ENCODE measurements around the gene FHAD1.
"Not testable (repeated sequence)": the region's sequence is repeated elsewhere in the genome, so short reads cannot be mapped to it uniquely, and the experiment has no call there.

The FHAD1 gene

GRCh38 chr1:15424981-15425380, 178.0 kb downstream of the FHAD1 start:
- H3K27me3 Mint-ChIP-seq (ENCODE audit: low read depth, poor library complexity): no peaks in the 10 kb centered on the region
- no peak overlapping the region for H3K4me3 Mint-ChIP-seq
- H3K27ac Mint-ChIP-seq: peak overlapping the region; percentile 81
- no peak for DNase-seq
- peaks cover 12% of the 10 kb centered on the region for H3K9me3 Mint-ChIP-seq
- TF ChIP-seq CTCF (IDR thresholded peaks at IDR 0.05): no peak
- H3K4me1 Mint-ChIP-seq: peaks cover 27% of the 10 kb centered on the region
- peaks cover 7% of the 10 kb centered on the region for H3K36me3 Mint-ChIP-seq (ENCODE audit: low read depth)

GRCh38 chr1:15425521-15425920, 178.5 kb downstream of the FHAD1 start:
- H3K4me3 Mint-ChIP-seq: no peak overlapping the region
- H3K27me3 Mint-ChIP-seq (ENCODE audit: low read depth, poor library complexity): no peaks in the 10 kb centered on the region
- peaks cover 12% of the 10 kb centered on the region for H3K9me3 Mint-ChIP-seq
- H3K4me1 Mint-ChIP-seq: peaks cover 27% of the 10 kb centered on the region
- H3K36me3 Mint-ChIP-seq (ENCODE audit: low read depth): peaks cover 5% of the 10 kb centered on the region
- H3K27ac Mint-ChIP-seq: no peak overlapping the region
- no peak for DNase-seq
- no peak for TF ChIP-seq CTCF (IDR thresholded peaks at IDR 0.05)

- Mint-ChIP-seq H3K27me3 (ENCODE audit: low read depth, poor library complexity) (no peaks in the 10 kb centered on the region), H3K36me3 (ENCODE audit: low read depth) (peaks cover 2% of the 10 kb centered on the region), H3K4me1 (peaks cover 27% of the 10 kb centered on the region), H3K27ac (peak overlapping the region; percentile 71), H3K4me3 (no peak overlapping the region), H3K9me3 (peaks cover 9% of the 10 kb centered on the region)
- DNase-seq: no peak
- TF ChIP-seq CTCF (IDR thresholded peaks at IDR 0.05): no peak
Observed at GRCh38 chr1:15425958-15426357, 178.9 kb downstream of the FHAD1 start.

GRCh38 chr1:15426492-15427279, 179.7 kb downstream of the FHAD1 start:
- H3K9me3 Mint-ChIP-seq: peaks cover 1% of the 10 kb centered on the region
- H3K27me3 Mint-ChIP-seq (ENCODE audit: low read depth, poor library complexity): no peaks in the 10 kb centered on the region
- DNase-seq: no peak
- no peaks in the 10 kb centered on the region for H3K36me3 Mint-ChIP-seq (ENCODE audit: low read depth)
- no peak for TF ChIP-seq CTCF (IDR thresholded peaks at IDR 0.05)
- peak overlapping the region; percentile 71 for H3K27ac Mint-ChIP-seq
- no peak overlapping the region for H3K4me3 Mint-ChIP-seq
- H3K4me1 Mint-ChIP-seq: peaks cover 24% of the 10 kb centered on the region

- no peak overlapping the region for H3K27ac Mint-ChIP-seq
- H3K9me3 Mint-ChIP-seq: no peaks in the 10 kb centered on the region
- no peak for DNase-seq
- no peaks in the 10 kb centered on the region for H3K36me3 Mint-ChIP-seq (ENCODE audit: low read depth)
- H3K4me3 Mint-ChIP-seq: no peak overlapping the region
- TF ChIP-seq CTCF (IDR thresholded peaks at IDR 0.05): no peak
- H3K27me3 Mint-ChIP-seq (ENCODE audit: low read depth, poor library complexity): no peaks in the 10 kb centered on the region
- H3K4me1 Mint-ChIP-seq: peaks cover 24% of the 10 kb centered on the region
Observed at GRCh38 chr1:15427280-15427666, 180.2 kb downstream of the FHAD1 start.

- not testable (repeated sequence) for H3K9me3 Mint-ChIP-seq; H3K36me3 Mint-ChIP-seq (ENCODE audit: low read depth); DNase-seq; H3K4me3 Mint-ChIP-seq; H3K27me3 Mint-ChIP-seq (ENCODE audit: low read depth, poor library complexity)
- peak overlapping the region; percentile 36 for H3K27ac Mint-ChIP-seq
- H3K4me1 Mint-ChIP-seq: peaks cover 31% of the 10 kb centered on the region
Observed at GRCh38 chr1:15428252-15428651, 181.2 kb downstream of the FHAD1 start.
